GM06990 (cell line): Measurements from ENCODE around the gene VPS37D.

ENCODE experiments used
- DNase-seq: peaks from one replicate; pipeline ENCODE4 v3.0.0-alpha.2; 2011; ENCODE audit not compliant: insufficient read length; ENCODE audit errors: extremely low read depth
- H3K27me3 ChIP-seq: replicated peaks from 2 replicates; pipeline ENCODE4 v1.6.0; 2011; ENCODE audit warnings: low read length; ENCODE audit not compliant: control insufficient read depth, insufficient read depth
- H3K36me3 ChIP-seq: 2 replicates; pipeline ENCODE4 v1.5.1; 2011; ENCODE audit warnings: low read length; ENCODE audit not compliant: control insufficient read depth, insufficient read depth
- H3K4me3 ChIP-seq: replicated peaks from 2 replicates; pipeline ENCODE4 v1.5.1; 2011; ENCODE audit warnings: low read depth, mild to moderate bottlenecking, control low read depth, low read length
- TF ChIP-seq, protein P1 (sequence below): IDR thresholded peaks from 2 replicates; pipeline ENCODE4 v1.5.1; 2011; ENCODE audit warnings: low read length, control low read depth, mild to moderate bottlenecking, inconsistent platforms; ENCODE audit not compliant: insufficient read depth, poor library complexity, severe bottlenecking

The VPS37D gene

DNA sequence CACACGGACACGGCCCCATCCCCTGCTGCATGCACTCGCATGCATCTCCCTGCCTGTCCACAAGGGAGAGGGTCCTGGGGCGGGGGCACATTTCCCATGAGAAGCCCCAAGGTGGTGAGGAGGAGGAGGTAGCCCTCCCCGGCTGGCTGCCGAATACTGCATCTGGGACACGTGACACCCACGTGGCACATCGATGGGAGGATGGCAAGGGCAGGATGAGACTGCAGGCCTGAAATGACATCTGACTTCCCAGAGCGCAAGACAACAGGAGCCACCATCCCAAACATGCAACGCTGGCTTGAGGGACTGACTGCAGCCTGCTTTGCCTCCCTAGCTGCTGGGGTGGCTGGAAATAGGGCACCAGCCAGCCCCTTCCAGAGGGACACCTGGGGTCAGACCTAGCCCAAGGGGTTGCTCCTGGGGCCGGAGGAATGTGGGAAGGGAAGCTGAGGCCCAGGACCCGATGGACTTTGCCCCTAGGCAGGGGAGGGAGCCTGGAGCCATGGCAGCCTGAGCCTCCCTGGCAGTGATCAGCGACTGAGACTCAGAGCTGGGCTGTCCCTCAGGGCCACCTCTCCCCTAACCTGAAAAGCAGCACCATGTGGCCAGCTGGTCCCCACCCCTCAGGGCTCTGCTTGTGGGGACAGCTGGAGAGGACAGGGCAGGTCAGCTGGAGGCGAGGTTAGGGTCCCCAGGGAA lies 31.9 kb downstream of the VPS37D start:
- Histone ChIP-seq H3K36me3 (peaks cover 25% of the 10 kb centered on the region), H3K4me3 (no peak overlapping the region), H3K27me3 (no peaks in the 10 kb centered on the region)
- no peak for DNase-seq
- TF ChIP-seq, protein P1, sequence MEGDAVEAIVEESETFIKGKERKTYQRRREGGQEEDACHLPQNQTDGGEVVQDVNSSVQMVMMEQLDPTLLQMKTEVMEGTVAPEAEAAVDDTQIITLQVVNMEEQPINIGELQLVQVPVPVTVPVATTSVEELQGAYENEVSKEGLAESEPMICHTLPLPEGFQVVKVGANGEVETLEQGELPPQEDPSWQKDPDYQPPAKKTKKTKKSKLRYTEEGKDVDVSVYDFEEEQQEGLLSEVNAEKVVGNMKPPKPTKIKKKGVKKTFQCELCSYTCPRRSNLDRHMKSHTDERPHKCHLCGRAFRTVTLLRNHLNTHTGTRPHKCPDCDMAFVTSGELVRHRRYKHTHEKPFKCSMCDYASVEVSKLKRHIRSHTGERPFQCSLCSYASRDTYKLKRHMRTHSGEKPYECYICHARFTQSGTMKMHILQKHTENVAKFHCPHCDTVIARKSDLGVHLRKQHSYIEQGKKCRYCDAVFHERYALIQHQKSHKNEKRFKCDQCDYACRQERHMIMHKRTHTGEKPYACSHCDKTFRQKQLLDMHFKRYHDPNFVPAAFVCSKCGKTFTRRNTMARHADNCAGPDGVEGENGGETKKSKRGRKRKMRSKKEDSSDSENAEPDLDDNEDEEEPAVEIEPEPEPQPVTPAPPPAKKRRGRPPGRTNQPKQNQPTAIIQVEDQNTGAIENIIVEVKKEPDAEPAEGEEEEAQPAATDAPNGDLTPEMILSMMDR: no peak

DNA sequence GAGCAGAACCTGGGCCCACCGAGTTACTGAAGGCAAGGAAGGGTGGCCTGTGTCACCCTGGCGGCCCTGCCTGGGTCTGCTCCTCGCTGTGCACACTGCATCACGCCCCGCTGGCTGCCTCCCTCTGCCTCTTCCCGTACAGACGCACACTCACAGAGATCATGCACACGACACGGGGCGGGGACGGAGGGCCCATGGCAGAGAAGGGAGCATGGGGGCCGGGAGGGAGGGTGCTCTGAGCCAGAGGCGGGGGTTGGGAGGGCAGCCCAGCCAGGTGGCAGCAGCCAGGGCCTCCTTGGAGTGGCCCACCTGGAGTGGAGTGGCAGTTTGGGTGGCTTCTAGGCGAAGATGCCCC lies 32.4 kb downstream of the VPS37D start:
- H3K27me3 ChIP-seq: no peaks in the 10 kb centered on the region
- H3K4me3 ChIP-seq: no peak overlapping the region
- DNase-seq: no peak
- TF ChIP-seq, protein P1: no peak
- peaks cover 23% of the 10 kb centered on the region for H3K36me3 ChIP-seq

DNA sequence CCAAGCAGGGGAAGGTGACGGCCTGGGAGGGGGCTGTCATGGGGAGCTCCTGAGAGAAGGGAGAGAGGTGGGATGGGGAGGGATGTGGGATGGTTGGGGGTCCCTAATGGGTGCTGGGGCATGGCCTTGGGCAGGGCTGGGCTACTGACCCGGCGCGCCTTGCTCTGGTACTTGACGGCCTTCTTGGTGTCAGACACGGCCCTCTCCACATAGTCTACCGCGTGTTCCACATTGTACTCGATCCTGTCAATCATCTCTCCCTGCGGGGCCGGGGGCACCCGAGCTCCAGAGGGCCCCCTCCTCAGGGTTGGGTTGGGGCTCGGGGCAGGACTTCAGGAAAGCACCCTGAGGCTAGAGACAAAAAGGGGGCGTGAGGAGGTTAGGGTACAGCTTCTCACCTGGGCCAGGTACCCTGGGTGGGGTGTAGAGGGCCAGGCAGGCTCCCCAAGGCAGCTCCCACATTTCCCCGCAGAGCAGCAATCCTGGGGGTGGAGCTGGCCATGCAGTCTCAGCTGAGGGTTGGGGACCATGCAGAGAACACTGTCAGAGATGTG lies 33.0 kb downstream of the VPS37D start:
- Histone ChIP-seq H3K27me3 (no peaks in the 10 kb centered on the region), H3K4me3 (no peak overlapping the region), H3K36me3 (peaks cover 20% of the 10 kb centered on the region)
- TF ChIP-seq, protein P1: no peak
- no peak for DNase-seq

DNA sequence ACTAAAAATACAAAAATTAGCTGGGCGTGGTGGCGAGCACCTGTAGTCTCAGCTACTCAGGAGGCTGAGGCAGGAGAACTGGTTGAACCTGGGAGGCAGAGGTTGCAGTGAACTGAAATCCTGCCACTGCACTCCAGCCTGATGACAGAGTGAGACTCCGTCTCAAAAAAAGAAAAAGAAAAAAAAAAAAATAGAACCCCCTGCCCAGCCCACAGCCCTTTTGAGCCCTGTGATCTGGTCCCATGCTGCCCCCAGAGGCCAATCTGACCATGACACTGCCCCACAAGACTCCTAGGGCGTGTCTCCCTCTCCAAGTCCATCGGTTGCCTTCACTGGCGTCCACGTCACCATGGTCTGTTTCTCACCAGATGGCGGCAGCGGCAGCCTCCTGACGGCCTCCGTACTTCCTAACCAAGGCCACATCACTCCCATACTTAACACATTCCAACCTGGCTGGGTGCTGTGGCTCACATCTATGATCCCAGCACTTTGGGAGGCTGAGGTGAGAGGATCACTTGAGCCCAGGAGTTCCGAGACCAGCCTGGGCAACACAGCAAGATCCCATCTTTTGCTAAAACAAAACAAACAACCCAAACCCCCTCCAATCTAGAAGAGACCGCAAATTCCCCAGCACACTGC lies 33.8 kb downstream of the VPS37D start:
- no peak for DNase-seq
- Histone ChIP-seq H3K27me3 (no peaks in the 10 kb centered on the region), H3K36me3 (peaks cover 15% of the 10 kb centered on the region), H3K4me3 (no peak overlapping the region)
- TF ChIP-seq, protein P1: peak; percentile 69

DNA sequence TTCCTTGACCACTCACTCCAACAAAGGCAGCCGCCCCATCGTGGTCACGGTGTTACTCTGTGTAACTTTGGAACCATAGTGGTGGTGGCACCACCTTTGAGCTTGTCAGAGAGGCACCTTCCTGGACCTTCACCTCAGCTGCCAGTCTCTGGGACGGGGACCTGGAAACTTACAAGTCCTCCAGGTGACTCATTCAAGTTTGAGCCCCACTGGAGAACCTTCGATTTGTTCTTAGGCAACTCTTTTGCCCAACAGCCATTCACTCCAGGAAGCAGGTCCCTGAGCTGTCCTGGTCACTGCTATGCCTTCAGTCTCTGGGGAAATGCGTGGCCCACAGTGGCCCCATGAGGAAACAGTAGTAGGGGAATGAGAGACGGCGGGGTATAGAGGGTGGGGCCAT lies 34.6 kb downstream of the VPS37D start:
- no peak for DNase-seq
- TF ChIP-seq, protein P1: no peak
- H3K4me3 ChIP-seq: no peak overlapping the region
- H3K36me3 ChIP-seq: peaks cover 13% of the 10 kb centered on the region
- no peaks in the 10 kb centered on the region for H3K27me3 ChIP-seq

DNA sequence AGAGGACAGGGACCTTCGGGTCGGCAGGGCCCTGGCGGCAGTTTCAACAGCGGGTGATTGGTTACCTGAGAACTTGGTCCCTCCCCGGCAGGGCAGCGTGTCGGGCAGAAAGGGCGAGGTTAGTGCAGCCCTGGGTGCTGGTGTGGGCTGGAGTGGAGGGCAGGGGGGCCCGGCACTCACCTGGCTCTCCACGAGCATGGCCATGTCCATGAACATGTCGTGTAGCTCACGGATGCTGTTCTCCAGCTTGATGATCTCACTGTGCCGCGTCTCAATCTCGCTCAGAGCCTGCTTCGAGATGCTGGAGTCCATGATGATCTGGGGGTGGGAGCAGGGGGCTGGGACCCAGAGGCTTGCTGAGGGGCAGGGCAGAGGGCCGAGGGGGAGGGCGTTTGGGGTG lies 35.0 kb downstream of the VPS37D start:
- no peak overlapping the region for H3K4me3 ChIP-seq
- TF ChIP-seq, protein P1: no peak
- H3K27me3 ChIP-seq: no peaks in the 10 kb centered on the region
- DNase-seq: no peak
- H3K36me3 ChIP-seq: peaks cover 10% of the 10 kb centered on the region
